ENCODE data around the gene NLRP2B. TPM values are rescaled to one million over a fixed set of nuclear protein-coding genes. Genes with fewer than 3 reads are reported as not detected.

Gene NLRP2B
- total and polyA plus RNA-seq, 2 experiments from 2014 or later = not detected

DNA sequence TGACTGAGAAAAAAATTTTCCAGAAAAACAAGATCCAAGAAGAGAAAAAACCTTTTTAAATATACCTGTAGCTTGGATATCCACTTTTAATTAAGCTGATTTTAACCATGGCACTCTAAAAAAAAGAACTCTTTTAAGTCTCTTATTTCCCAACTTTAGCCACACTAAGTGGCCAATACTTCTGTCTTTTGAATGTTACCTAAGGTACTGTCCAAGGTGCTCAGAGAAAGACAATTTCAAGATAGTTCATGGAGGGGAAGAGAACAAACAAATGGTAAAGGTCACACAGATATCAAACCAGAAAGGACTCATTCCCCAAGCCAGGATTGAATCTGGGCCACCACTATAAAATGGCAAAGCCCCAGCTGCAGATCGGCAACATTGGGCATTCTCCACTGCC is 10.1 kb downstream of the NLRP2B start:
- Mint-ChIP-seq H3K27ac (no peak overlapping the region), H3K36me3 (ENCODE audit: low read depth) (peaks cover 9% of the 10 kb centered on the region; the same call in 2 of the 3 replicates), H3K27me3 (ENCODE audit: insufficient read depth, low read depth, poor library complexity) (no peaks in the 10 kb centered on the region), H3K4me3 (no peak overlapping the region), H3K4me1 (no peaks in the 10 kb centered on the region; the same call in 2 of the 3 replicates), H3K9me3 (peaks cover 13% of the 10 kb centered on the region)
- TF ChIP-seq, protein P1, sequence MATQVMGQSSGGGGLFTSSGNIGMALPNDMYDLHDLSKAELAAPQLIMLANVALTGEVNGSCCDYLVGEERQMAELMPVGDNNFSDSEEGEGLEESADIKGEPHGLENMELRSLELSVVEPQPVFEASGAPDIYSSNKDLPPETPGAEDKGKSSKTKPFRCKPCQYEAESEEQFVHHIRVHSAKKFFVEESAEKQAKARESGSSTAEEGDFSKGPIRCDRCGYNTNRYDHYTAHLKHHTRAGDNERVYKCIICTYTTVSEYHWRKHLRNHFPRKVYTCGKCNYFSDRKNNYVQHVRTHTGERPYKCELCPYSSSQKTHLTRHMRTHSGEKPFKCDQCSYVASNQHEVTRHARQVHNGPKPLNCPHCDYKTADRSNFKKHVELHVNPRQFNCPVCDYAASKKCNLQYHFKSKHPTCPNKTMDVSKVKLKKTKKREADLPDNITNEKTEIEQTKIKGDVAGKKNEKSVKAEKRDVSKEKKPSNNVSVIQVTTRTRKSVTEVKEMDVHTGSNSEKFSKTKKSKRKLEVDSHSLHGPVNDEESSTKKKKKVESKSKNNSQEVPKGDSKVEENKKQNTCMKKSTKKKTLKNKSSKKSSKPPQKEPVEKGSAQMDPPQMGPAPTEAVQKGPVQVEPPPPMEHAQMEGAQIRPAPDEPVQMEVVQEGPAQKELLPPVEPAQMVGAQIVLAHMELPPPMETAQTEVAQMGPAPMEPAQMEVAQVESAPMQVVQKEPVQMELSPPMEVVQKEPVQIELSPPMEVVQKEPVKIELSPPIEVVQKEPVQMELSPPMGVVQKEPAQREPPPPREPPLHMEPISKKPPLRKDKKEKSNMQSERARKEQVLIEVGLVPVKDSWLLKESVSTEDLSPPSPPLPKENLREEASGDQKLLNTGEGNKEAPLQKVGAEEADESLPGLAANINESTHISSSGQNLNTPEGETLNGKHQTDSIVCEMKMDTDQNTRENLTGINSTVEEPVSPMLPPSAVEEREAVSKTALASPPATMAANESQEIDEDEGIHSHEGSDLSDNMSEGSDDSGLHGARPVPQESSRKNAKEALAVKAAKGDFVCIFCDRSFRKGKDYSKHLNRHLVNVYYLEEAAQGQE (IDR thresholded peaks at IDR 0.05; ENCODE audit: unreplicated experiment) = peak; percentile 30
- TF ChIP-seq NANOG (IDR thresholded peaks at IDR 0.05; ENCODE audit: borderline replicate concordance) = no peak
- no peaks in the 10 kb centered on the region for H3K27me3 ChIP-seq (ENCODE audit: insufficient read depth)
- H3K4me1 ChIP-seq (ENCODE audit: insufficient read depth) = no peaks in the 10 kb centered on the region
- DNase-seq (ENCODE audit: low spot score) (no peak), ATAC-seq (no peak)
- H3K27ac ChIP-seq (ENCODE audit: low read depth) = no peak overlapping the region
- H2AFZ ChIP-seq = no peak overlapping the region
- H3K36me3 ChIP-seq (ENCODE audit: insufficient read depth) = no peaks in the 10 kb centered on the region
- no peaks in the 10 kb centered on the region for H3K79me2 ChIP-seq (replicated peaks; ENCODE audit: insufficient read depth)
- no peak overlapping the region for H3K4me2 ChIP-seq
- no peak overlapping the region for H3K4me3 ChIP-seq
- H3K9me2 ChIP-seq (ENCODE audit: insufficient read depth) = no peaks in the 10 kb centered on the region
- H4K20me1 ChIP-seq (replicated peaks; ENCODE audit: insufficient read depth) = no peaks in the 10 kb centered on the region
- no peaks in the 10 kb centered on the region for H3F3A ChIP-seq (replicated peaks; ENCODE audit: low read depth)

DNA sequence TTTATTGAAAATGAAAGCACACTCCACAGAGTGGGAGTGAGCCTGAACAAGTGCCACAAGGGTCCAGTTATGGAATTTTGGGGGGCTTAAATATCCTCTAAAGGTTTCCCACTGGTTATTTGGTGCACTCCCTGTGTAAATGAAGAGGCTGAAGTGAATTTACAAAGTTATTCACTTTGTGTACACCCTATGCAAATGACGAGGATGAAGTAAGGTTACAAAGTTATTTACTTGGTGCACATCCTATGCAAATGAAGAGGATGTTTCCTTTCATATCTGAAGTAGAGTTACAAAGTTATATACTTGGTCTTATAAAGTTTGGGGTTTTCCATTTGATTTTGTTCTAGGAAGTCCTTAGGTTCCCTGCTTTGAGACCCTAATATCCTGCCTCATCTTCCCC is 13.1 kb downstream of the NLRP2B start:
- H3F3A ChIP-seq (replicated peaks; ENCODE audit: low read depth) = no peaks in the 10 kb centered on the region
- H3K9me3 Mint-ChIP-seq = peaks cover 3% of the 10 kb centered on the region
- no peaks in the 10 kb centered on the region for H3K36me3 Mint-ChIP-seq (ENCODE audit: low read depth)
- H3K4me3 ChIP-seq = no peak overlapping the region
- H3K4me1 Mint-ChIP-seq = peaks cover under 1% of the 10 kb centered on the region; the same call in 1 of the 3 replicates
- no peaks in the 10 kb centered on the region for H3K9me2 ChIP-seq (ENCODE audit: insufficient read depth)
- no peaks in the 10 kb centered on the region for H4K20me1 ChIP-seq (replicated peaks; ENCODE audit: insufficient read depth)
- ATAC-seq = no peak
- H3K4me2 ChIP-seq = no peak overlapping the region
- H3K79me2 ChIP-seq (replicated peaks; ENCODE audit: insufficient read depth) = no peaks in the 10 kb centered on the region
- no peak overlapping the region for H3K27ac Mint-ChIP-seq
- H3K36me3 ChIP-seq (ENCODE audit: insufficient read depth) = no peaks in the 10 kb centered on the region
- no peak overlapping the region for H3K27ac ChIP-seq (ENCODE audit: low read depth)
- H3K27me3 Mint-ChIP-seq (ENCODE audit: insufficient read depth, low read depth, poor library complexity) = no peaks in the 10 kb centered on the region
- no peak for DNase-seq (ENCODE audit: low spot score)
- no peaks in the 10 kb centered on the region for H3K4me1 ChIP-seq (ENCODE audit: insufficient read depth)
- H3K4me3 Mint-ChIP-seq = no peak overlapping the region
- H3K27me3 ChIP-seq (ENCODE audit: insufficient read depth) = no peaks in the 10 kb centered on the region
- H2AFZ ChIP-seq = no peak overlapping the region
- TF ChIP-seq ZNF331 (CRISPR knock-in tag; IDR thresholded peaks at IDR 0.05; ENCODE audit: low read depth) (no peak), CTCF (conservative IDR thresholded peaks at IDR 0.05; ENCODE audit: low read depth in 2 of 2) (no peak), ETS1 (IDR thresholded peaks at IDR 0.05) (no peak), EZH2phosphoT487 (IDR thresholded peaks at IDR 0.05; ENCODE audit: unreplicated experiment) (no peak), JUNB (IDR thresholded peaks at IDR 0.05; ENCODE audit: unreplicated experiment) (no peak)
- TF ChIP-seq, protein P1 (IDR thresholded peaks at IDR 0.05; ENCODE audit: unreplicated experiment) = no peak

Data from GM23338 (cell line).